GM12873 (cell line): ENCODE measurements around the gene POM121C.
"Not testable (repeated sequence)": the region's sequence is repeated elsewhere in the genome, so short reads cannot be mapped to it uniquely, and the experiment has no call there.

ENCODE experiments used
- TF ChIP-seq, protein P1 (sequence below): IDR thresholded peaks from 2 replicates; pipeline ENCODE4 v1.5.1; 2012; ENCODE audit warnings: low read depth, mild to moderate bottlenecking, moderate library complexity, low read length, control low read depth; ENCODE audit not compliant: insufficient read depth; ENCODE audit errors: missing control alignments

POM121C gene

DNA sequence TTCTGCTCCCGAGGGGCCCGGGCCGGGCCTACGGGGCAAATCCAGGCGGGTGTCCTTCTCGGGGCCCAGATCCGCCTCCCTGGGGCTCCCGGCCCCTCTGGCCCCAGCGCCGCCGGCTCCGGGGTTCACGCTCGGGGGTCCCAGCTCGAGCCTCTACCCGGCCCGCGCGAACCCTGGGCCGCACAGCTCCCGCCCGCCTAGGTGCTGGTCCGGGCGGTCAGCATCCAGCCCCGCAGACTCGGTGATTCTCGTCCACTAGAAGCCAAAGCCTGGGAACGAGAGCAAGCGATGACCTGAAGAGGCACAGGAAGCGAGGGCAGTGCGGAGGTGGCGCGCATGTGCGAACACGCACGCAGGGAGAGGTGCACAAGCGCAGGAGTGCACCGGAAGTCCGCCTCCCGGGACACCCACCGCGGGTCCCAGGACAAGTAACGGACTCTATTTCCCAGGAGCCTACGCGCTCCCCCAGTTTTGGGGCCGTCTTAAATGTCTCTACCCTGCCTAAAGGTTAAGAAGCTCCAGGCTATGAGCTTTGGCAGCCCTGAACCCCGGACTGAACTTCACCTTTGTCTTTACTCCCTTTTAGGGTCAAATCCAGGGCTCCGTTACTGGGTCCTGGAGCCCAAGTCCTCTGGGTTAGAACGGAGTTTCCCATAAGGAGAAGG, at the start of gene POM121C:
TSS of gene POM121C (minus strand) at position 321 of the 665 bp plus-strand sequence. CDS start 44,803 bp downstream, outside the sequence.
- TF ChIP-seq, protein P1, sequence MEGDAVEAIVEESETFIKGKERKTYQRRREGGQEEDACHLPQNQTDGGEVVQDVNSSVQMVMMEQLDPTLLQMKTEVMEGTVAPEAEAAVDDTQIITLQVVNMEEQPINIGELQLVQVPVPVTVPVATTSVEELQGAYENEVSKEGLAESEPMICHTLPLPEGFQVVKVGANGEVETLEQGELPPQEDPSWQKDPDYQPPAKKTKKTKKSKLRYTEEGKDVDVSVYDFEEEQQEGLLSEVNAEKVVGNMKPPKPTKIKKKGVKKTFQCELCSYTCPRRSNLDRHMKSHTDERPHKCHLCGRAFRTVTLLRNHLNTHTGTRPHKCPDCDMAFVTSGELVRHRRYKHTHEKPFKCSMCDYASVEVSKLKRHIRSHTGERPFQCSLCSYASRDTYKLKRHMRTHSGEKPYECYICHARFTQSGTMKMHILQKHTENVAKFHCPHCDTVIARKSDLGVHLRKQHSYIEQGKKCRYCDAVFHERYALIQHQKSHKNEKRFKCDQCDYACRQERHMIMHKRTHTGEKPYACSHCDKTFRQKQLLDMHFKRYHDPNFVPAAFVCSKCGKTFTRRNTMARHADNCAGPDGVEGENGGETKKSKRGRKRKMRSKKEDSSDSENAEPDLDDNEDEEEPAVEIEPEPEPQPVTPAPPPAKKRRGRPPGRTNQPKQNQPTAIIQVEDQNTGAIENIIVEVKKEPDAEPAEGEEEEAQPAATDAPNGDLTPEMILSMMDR = not testable (repeated sequence)

DNA sequence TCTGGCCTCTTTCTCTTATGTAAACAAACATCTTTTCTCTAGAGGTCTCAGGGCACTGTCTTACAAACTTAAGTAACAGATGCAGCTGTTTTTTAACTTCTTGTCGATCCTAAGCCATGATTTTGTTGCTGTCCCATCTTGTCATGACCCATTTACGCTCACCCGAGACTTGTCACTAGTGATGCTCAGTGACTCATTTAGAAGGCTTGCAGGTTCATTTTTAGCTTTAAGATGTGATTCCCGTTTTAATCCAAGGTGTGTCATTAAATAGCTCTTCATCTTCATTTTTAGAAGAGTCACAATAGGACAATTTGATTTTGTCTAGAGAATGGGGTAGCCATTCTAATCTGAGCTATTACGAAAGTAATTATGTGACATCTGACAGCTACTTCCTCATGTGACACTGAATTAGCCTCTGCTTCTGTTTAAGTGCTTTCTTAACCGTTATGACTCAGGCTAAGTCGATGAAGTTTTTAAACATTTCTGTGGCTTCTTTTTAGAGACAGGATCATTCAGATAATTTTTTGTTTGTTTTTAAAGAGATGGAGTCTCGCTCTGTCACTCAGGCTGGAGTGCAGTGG, 48.7 kb upstream of the POM121C start:
- TF ChIP-seq, protein P1 = no peak

DNA sequence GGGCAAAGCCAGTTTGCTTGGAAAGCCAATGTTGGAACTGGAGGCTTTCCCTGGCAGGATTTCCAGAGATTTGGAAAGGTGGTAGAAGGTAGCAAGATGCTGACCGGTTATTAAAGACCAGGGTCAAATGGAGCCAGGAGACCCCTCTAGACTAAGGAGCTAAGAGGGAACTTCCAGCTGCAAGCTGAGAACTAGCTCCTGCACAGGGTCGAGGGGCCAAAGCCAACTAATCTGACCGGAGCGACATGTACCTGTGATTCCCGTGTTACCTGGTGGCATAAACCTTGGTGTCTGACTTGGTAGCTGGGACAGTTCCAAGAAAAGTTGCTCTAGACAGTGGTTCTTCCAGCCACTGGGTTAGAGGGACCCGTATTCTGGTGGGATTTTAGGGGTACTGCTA, 47.8 kb upstream of the POM121C start:
- TF ChIP-seq, protein P1 = no peak

DNA sequence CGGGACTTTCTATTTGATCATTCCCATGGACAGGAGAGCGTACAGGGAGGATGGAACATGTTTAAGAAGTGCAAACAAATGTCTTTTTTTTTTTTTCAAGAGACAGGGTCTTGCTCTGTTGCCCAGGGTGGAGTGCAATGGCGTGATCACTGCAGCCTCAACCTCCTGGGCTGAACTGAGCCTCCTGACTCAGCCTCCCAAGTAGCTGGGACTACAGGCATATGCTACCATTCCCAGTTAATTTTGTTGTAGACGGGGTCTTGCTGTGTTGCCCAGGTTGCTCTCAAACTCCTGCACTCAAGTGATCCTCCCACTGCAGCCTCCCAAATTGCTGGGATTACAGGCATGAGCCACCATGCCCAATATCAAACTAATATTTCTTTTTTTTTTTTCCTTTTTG, 46.5 kb upstream of the POM121C start:
- TF ChIP-seq, protein P1 = no peak

DNA sequence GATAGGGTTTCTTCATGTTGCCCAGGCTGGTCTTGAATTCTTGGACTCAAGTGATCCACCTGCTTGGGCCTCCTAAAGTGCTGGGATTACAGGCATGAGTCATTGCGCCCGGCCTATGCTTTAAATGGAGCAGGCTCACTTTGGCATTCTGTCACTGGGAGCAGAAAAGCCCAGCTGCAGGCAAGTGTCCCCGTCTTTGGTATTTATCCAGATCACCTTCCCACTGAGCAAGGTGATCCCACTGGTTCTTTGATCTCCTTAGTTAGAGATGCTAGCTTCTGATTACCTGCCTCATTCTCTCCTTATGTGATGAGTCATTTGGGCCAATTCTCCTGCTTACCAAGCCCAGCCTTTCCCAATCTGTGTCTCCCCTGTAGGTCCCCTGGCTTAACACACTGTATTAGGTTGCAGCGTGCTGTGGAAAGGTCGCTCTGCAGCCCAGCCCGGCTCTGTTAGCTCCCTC, 45.3 kb upstream of the POM121C start:
- TF ChIP-seq, protein P1 = no peak

DNA sequence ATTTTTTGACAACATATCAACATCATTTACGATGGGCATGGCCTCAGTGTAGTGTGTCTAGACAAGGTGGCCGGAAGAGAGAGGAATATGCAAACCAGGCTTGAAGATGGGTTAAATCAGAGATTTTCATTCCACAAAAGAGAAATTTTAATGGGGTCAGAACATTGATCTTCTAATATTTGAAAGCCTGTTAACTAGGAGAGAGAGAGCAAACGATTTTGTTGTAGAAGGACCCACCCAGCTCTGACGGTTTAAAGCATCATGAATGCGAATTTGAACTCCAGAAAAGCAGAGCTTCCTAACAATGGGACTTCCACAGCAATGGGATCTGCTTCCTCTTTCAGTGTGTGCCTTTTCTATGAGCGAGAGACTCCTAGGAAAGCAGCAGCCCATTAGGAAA, 5.9 kb upstream of the POM121C start, which contains the start of gene SPDYE5:
TSS of gene SPDYE5 (plus strand) at position 301 of the 400 bp plus-strand sequence. CDS start 1,728 bp downstream, outside the sequence.
- TF ChIP-seq, protein P1 = not testable (repeated sequence)

DNA sequence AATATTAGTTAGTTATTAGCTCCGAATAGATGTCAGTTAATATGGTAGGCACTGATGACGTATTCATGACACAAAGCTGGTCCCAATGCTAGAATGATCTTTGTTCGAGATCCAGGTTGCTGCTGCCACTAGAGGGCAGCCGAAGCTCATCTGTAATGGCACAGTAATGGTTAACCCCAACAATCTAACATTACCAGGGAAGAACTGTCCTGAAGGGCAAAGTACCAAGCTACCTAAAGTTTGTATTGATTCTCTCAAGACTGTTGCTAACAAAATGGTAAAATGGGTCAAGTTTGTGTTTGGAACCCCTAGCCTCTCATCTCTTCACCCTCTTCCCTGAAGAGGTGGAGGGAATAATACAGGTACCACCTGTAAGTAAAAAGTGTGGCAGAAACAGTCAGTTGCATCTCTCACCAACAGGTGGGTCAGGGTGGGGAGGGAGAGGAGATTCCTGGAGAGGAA, 33.6 kb downstream of the POM121C start:
- TF ChIP-seq, protein P1 = peak; percentile 47
